SK-N-DZ (cell line): Measurements from ENCODE around the gene PLA2G3.

ENCODE experiments used
- DNase-seq: peaks from one replicate; pipeline ENCODE4 v3.0.0-alpha.2; 2015; ENCODE audit warnings: low spot score

The PLA2G3 gene

GRCh38 chr22:31148953-31149627 lies 8.8 kb upstream of the PLA2G3 start:
- peak; percentile 77 for DNase-seq

GRCh38 chr22:31148488-31148887 lies 8.2 kb upstream of the PLA2G3 start:
- DNase-seq: no peak

GRCh38 chr22:31144223-31144622 lies 3.9 kb upstream of the PLA2G3 start:
- DNase-seq: no peak

- no peak for DNase-seq
Measured at GRCh38 chr22:31143537-31143936, 3.2 kb upstream of the PLA2G3 start.

GRCh38 chr22:31143038-31143437 lies 2.7 kb upstream of the PLA2G3 start:
- DNase-seq: no peak

GRCh38 chr22:31142285-31142684 lies 2.0 kb upstream of the PLA2G3 start:
- no peak for DNase-seq

- no peak for DNase-seq
Measured at GRCh38 chr22:31141551-31141950, 1.2 kb upstream of the PLA2G3 start.

GRCh38 chr22:31140746-31141145 lies 438 bp upstream of the PLA2G3 start:
- DNase-seq: no peak

- no peak for DNase-seq
Measured at GRCh38 chr22:31139066-31139465, 1.2 kb downstream of the PLA2G3 start.

GRCh38 chr22:31138126-31138525 lies 2.2 kb downstream of the PLA2G3 start:
- no peak for DNase-seq

GRCh38 chr22:31137721-31138120 lies 2.6 kb downstream of the PLA2G3 start:
- no peak for DNase-seq

- no peak for DNase-seq
Measured at GRCh38 chr22:31136711-31137110, 3.6 kb downstream of the PLA2G3 start.

- DNase-seq: no peak
Measured at GRCh38 chr22:31136155-31136554, 4.2 kb downstream of the PLA2G3 start.

GRCh38 chr22:31135706-31136105 lies 4.6 kb downstream of the PLA2G3 start:
- DNase-seq: no peak

GRCh38 chr22:31134688-31135087 lies 5.6 kb downstream of the PLA2G3 start:
- no peak for DNase-seq

- DNase-seq: no peak
Measured at GRCh38 chr22:31133911-31134310, 6.4 kb downstream of the PLA2G3 start.

- peak; percentile 32 for DNase-seq
Measured at GRCh38 chr22:31130873-31131272, 9.4 kb downstream of the PLA2G3 start.

- DNase-seq: no peak
Measured at GRCh38 chr22:31128156-31128555, 12.2 kb downstream of the PLA2G3 start.

- peak; percentile 88 for DNase-seq
Measured at GRCh38 chr22:31127181-31127772, 13.0 kb downstream of the PLA2G3 start.

- DNase-seq: no peak
Measured at GRCh38 chr22:31126869-31127175, 13.5 kb downstream of the PLA2G3 start.

GRCh38 chr22:31126128-31126868 lies 14.0 kb downstream of the PLA2G3 start:
- no peak for DNase-seq

- no peak for DNase-seq
Measured at GRCh38 chr22:31125521-31126117, 14.7 kb downstream of the PLA2G3 start.
